GM06990 (cell line): ENCODE measurements around the gene LRRC10B.

ENCODE experiments used
- DNase-seq: peaks from one replicate; pipeline ENCODE4 v3.0.0-alpha.2; 2011; ENCODE audit not compliant: insufficient read length; ENCODE audit errors: extremely low read depth
- H3K27me3 ChIP-seq: replicated peaks from 2 replicates; pipeline ENCODE4 v1.6.0; 2011; ENCODE audit warnings: low read length; ENCODE audit not compliant: control insufficient read depth, insufficient read depth
- H3K36me3 ChIP-seq: 2 replicates; pipeline ENCODE4 v1.5.1; 2011; ENCODE audit warnings: low read length; ENCODE audit not compliant: control insufficient read depth, insufficient read depth
- H3K4me3 ChIP-seq: replicated peaks from 2 replicates; pipeline ENCODE4 v1.5.1; 2011; ENCODE audit warnings: low read depth, mild to moderate bottlenecking, control low read depth, low read length
- TF ChIP-seq, protein P1 (sequence below): IDR thresholded peaks from 2 replicates; pipeline ENCODE4 v1.5.1; 2011; ENCODE audit warnings: low read length, control low read depth, mild to moderate bottlenecking, inconsistent platforms; ENCODE audit not compliant: insufficient read depth, poor library complexity, severe bottlenecking

LRRC10B gene

GRCh38 chr11:61536676-61537270 lies 28.2 kb downstream of the LRRC10B start:
- H3K27me3 ChIP-seq = no peaks in the 10 kb centered on the region; the same call in 1 of the 2 replicates
- H3K36me3 ChIP-seq = no peaks in the 10 kb centered on the region
- no peak overlapping the region for H3K4me3 ChIP-seq
- TF ChIP-seq, protein P1, sequence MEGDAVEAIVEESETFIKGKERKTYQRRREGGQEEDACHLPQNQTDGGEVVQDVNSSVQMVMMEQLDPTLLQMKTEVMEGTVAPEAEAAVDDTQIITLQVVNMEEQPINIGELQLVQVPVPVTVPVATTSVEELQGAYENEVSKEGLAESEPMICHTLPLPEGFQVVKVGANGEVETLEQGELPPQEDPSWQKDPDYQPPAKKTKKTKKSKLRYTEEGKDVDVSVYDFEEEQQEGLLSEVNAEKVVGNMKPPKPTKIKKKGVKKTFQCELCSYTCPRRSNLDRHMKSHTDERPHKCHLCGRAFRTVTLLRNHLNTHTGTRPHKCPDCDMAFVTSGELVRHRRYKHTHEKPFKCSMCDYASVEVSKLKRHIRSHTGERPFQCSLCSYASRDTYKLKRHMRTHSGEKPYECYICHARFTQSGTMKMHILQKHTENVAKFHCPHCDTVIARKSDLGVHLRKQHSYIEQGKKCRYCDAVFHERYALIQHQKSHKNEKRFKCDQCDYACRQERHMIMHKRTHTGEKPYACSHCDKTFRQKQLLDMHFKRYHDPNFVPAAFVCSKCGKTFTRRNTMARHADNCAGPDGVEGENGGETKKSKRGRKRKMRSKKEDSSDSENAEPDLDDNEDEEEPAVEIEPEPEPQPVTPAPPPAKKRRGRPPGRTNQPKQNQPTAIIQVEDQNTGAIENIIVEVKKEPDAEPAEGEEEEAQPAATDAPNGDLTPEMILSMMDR = no peak
- no peak for DNase-seq

DNA sequence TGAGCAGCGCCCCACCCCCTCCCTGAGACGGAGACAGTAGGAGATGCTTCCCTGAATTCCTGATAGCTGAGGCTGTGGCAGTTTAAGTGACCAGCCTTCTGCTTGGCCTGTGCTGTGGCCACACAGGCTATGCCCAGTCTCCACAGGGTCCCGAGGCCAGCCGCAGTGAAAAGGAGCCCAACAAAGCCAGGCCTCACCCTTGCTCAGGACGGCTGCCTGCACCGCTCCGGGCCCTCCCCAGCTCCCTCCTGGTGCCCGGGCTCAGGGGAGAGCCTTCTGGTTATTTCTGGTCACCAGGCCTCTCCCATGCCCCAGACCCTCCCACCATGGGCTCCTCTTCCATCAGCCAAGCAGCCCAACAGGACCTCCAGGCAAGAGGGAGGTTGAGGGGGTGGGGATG lies 28.8 kb downstream of the LRRC10B start:
- Histone ChIP-seq H3K4me3 (no peak overlapping the region), H3K27me3 (no peaks in the 10 kb centered on the region; the same call in 1 of the 2 replicates), H3K36me3 (no peaks in the 10 kb centered on the region)
- no peak for DNase-seq
- TF ChIP-seq, protein P1 = no peak

GRCh38 chr11:61538636-61538961 lies 30.1 kb downstream of the LRRC10B start:
- TF ChIP-seq, protein P1 = no peak
- Histone ChIP-seq H3K27me3 (no peaks in the 10 kb centered on the region; the same call in 1 of the 2 replicates), H3K36me3 (no peaks in the 10 kb centered on the region), H3K4me3 (no peak overlapping the region)
- no peak for DNase-seq

- TF ChIP-seq, protein P1 = no peak
- Histone ChIP-seq H3K27me3 (no peaks in the 10 kb centered on the region; the same call in 1 of the 2 replicates), H3K36me3 (no peaks in the 10 kb centered on the region), H3K4me3 (no peak overlapping the region)
- DNase-seq = no peak
Observed at GRCh38 chr11:61539006-61539405, 30.5 kb downstream of the LRRC10B start.

GRCh38 chr11:61539831-61540357 lies 31.3 kb downstream of the LRRC10B start:
- Histone ChIP-seq H3K4me3 (no peak overlapping the region), H3K36me3 (no peaks in the 10 kb centered on the region), H3K27me3 (no peaks in the 10 kb centered on the region; the same call in 1 of the 2 replicates)
- TF ChIP-seq, protein P1 = no peak
- DNase-seq = no peak
